ENCODE data around the gene SLC25A3. TPM values are rescaled to one million over a fixed set of nuclear protein-coding genes. Genes with fewer than 3 reads are reported as not detected.
A peak's percentile ranks its signal among the peaks of the same experiment; 100 is the strongest.

The SLC25A3 gene
- total and polyA plus RNA-seq, 7 donors = 525 to 872 (median 638) TPM

- Histone ChIP-seq H3K4me1 (peaks cover 0 to 33% (median 18%) of the 10 kb centered on the region in 4 donors), H3K9me3 (no peaks in the 10 kb centered on the region), H3K4me3 (peak overlapping the region; percentile 85 to 97 (median 92)), H3K36me3 (peaks cover 0 to 23% (median 4%) of the 10 kb centered on the region in 4 donors), H3K27ac (peak overlapping the region; percentile 86 to 93 (median 88)), H3K27me3 (no peaks in the 10 kb centered on the region)
- intact Hi-C loops (cut with DNase I) = loop anchor here (1.0 to 5.0 kb wide), 2 partner anchors 52 to 143 kb away; partner anchors contain the start of gene SLC25A3
- TF ChIP-seq CTCF (IDR thresholded peaks at IDR 0.05) (no peak), POLR2A (IDR thresholded peaks at IDR 0.05) (no peak), EP300 (IDR thresholded peaks at IDR 0.05) (no peak), POLR2AphosphoS5 (IDR thresholded peaks at IDR 0.05) (no peak)
- peak; percentile 70 for DNase-seq
- WGBS, 2 donors = 1% methylated on average over 24 of the region's 24 CpGs
These were observed 52.1 kb downstream of the SLC25A3 start for GRCh38 chr12:98645572-98646067.

GRCh38 chr12:98646294-98647090 lies 53.0 kb downstream of the SLC25A3 start:
- Histone ChIP-seq H3K36me3 (peaks cover 0 to 32% (median 4%) of the 10 kb centered on the region in 4 donors), H3K4me1 (peaks cover 0 to 33% (median 18%) of the 10 kb centered on the region in 4 donors), H3K4me3 (peak overlapping the region; percentile 85 to 97 (median 92)), H3K9me3 (no peaks in the 10 kb centered on the region), H3K27me3 (no peaks in the 10 kb centered on the region), H3K27ac (peak overlapping the region in 2 of 4 donors; percentile 88 to 93)
- DNase-seq = no peak
- intact Hi-C loops (cut with DNase I) = loop anchor here (5.0 kb wide), 1 partner anchor 144 kb away; no protein-coding TSS in a partner anchor
- TF ChIP-seq POLR2AphosphoS5 (IDR thresholded peaks at IDR 0.05) = no peak
- TF ChIP-seq POLR2A (IDR thresholded peaks at IDR 0.05) = no peak
- TF ChIP-seq CTCF (IDR thresholded peaks at IDR 0.05) = no peak
- no peak for TF ChIP-seq EP300 (IDR thresholded peaks at IDR 0.05)
- 5 to 6% methylated on average over 8 of the region's 8 CpGs for WGBS, 2 donors

- intact Hi-C loops (cut with DNase I) = loop anchor here (5.0 kb wide), 1 partner anchor 84 kb away; no protein-coding TSS in a partner anchor
These were observed 57.8 kb downstream of the SLC25A3 start for GRCh38 chr12:98651328-98651727.

GRCh38 chr12:98653866-98654493 lies 60.5 kb downstream of the SLC25A3 start:
- TF ChIP-seq EP300 (IDR thresholded peaks at IDR 0.05) (no peak), CTCF (IDR thresholded peaks at IDR 0.05) (peak in 2 of 4 experiments; percentile 36 to 52)
- Histone ChIP-seq H3K36me3 (peaks cover 0 to 60% (median 2%) of the 10 kb centered on the region in 4 donors), H3K4me1 (no peaks in the 10 kb centered on the region), H3K4me3 (no peak overlapping the region), H3K27me3 (no peaks in the 10 kb centered on the region), H3K27ac (no peak overlapping the region), H3K9me3 (no peaks in the 10 kb centered on the region)
- no peak for DNase-seq
- 89 to 97% methylated on average over 1 of the region's 1 CpG for WGBS, 2 donors
- intact Hi-C loops (cut with DNase I) = loop anchor here (5.0 kb wide), 1 partner anchor 87 kb away; no protein-coding TSS in a partner anchor

More at GRCh38 chr12:98651328-98651727, 57.8 kb downstream of the SLC25A3 start:
- no peak for DNase-seq
- peaks cover 0 to 40% (median 4%) of the 10 kb centered on the region in 4 donors for H3K36me3 ChIP-seq
- TF ChIP-seq POLR2AphosphoS5 (IDR thresholded peaks at IDR 0.05) = no peak
- no peak for TF ChIP-seq CTCF (IDR thresholded peaks at IDR 0.05)
- no peak for TF ChIP-seq POLR2A (IDR thresholded peaks at IDR 0.05)
- no peak for TF ChIP-seq EP300 (IDR thresholded peaks at IDR 0.05)
- H3K4me1 ChIP-seq = peaks cover 0 to 11% (median 8%) of the 10 kb centered on the region in 4 donors
- no peaks in the 10 kb centered on the region for H3K9me3 ChIP-seq
- H3K27me3 ChIP-seq = no peaks in the 10 kb centered on the region
- H3K4me3 ChIP-seq = no peak overlapping the region
- no peak overlapping the region for H3K27ac ChIP-seq

Small RNAs within 50 kb of the gene (small RNA-seq; reads per million reads assigned to genes)
- 2.8 to 12.0 (median 6.6) reads per million in 3 donors for gene SNORA53

Other genes starting within 250 kb of the SLC25A3 start
- 10 to 100 TPM; 35.4 to 56.5 (median 48.5) TPM for gene TMPO, start 78.1 kb upstream of the SLC25A3 start, total RNA-seq
- 10 to 100 TPM; 22.8 to 51.6 (median 25.7) TPM for gene TMPO, start 78.1 kb upstream of the SLC25A3 start, polyA plus RNA-seq
- gene IKBIP, start 51.1 kb downstream of the SLC25A3 start, total RNA-seq = 10 to 100 TPM in 2 of 4 donors, 1 to 10 TPM in 2; 6.8 to 15.2 (median 10.8) TPM
- 1 to 10 TPM; 4.8 to 7.2 (median 6.0) TPM for gene IKBIP, start 51.1 kb downstream of the SLC25A3 start, polyA plus RNA-seq
- 10 to 100 TPM in 2 of 4 donors, 1 to 10 TPM in 2; 6.2 to 14.6 (median 9.4) TPM for gene APAF1, start 51.6 kb downstream of the SLC25A3 start, total RNA-seq
- gene APAF1, start 51.6 kb downstream of the SLC25A3 start, polyA plus RNA-seq = 10 to 100 TPM; 17.3 to 20.1 (median 18.0) TPM

Data from sigmoid colon (tissue), 7 donors.